HG03039 (cell line): ENCODE results near the gene NRARP.
"Not testable (repeated sequence)": the region's sequence is repeated elsewhere in the genome, so short reads cannot be mapped to it uniquely, and the experiment has no call there.

Source experiments
- ATAC-seq: cut with Tn5 transposase; IDR thresholded peaks from one replicate; pipeline ENCODE4 v1.9.1; 2021; ENCODE audit warnings: mild to moderate bottlenecking, moderate library complexity; ENCODE audit not compliant: unreplicated experiment

The NRARP gene

GRCh38 chr9:137302118-137302448 is at the start of gene NRARP:
TSS of gene NRARP (minus strand) at chr9:137302271. CDS start at chr9:137301928, 343 bp downstream.
- ATAC-seq = peak; percentile 63

- ATAC-seq = no peak
Measured at GRCh38 chr9:137350696-137351584, 48.9 kb upstream of the NRARP start.

- ATAC-seq = no peak
Measured at GRCh38 chr9:137349471-137350033, 47.5 kb upstream of the NRARP start.

- no peak for ATAC-seq
Measured at GRCh38 chr9:137348769-137349470, 46.8 kb upstream of the NRARP start.

GRCh38 chr9:137347928-137348327 is 45.9 kb upstream of the NRARP start:
- no peak for ATAC-seq

GRCh38 chr9:137342482-137342881 is 40.4 kb upstream of the NRARP start:
- ATAC-seq = no peak

- no peak for ATAC-seq
Measured at GRCh38 chr9:137341227-137341626, 39.2 kb upstream of the NRARP start.

GRCh38 chr9:137339908-137340462 is 37.9 kb upstream of the NRARP start:
- not testable (repeated sequence) for ATAC-seq

- ATAC-seq = no peak
Measured at GRCh38 chr9:137339045-137339907, 37.2 kb upstream of the NRARP start.

- ATAC-seq = no peak
Measured at GRCh38 chr9:137336735-137337134, 34.7 kb upstream of the NRARP start.

- ATAC-seq = no peak
Measured at GRCh38 chr9:137333016-137333671, 31.1 kb upstream of the NRARP start.

GRCh38 chr9:137331929-137332328 is 29.9 kb upstream of the NRARP start:
- ATAC-seq = no peak

GRCh38 chr9:137330689-137331088 is 28.6 kb upstream of the NRARP start:
- ATAC-seq = no peak

GRCh38 chr9:137329590-137329989 is 27.5 kb upstream of the NRARP start:
- not testable (repeated sequence) for ATAC-seq

GRCh38 chr9:137327641-137328550 is 25.8 kb upstream of the NRARP start:
- not testable (repeated sequence) for ATAC-seq

- no peak for ATAC-seq
Measured at GRCh38 chr9:137326445-137327065, 24.5 kb upstream of the NRARP start.

- no peak for ATAC-seq
Measured at GRCh38 chr9:137325799-137326198, 23.7 kb upstream of the NRARP start.

GRCh38 chr9:137325124-137325523 is 23.1 kb upstream of the NRARP start:
- no peak for ATAC-seq
